Measurements from ENCODE around the gene DRICH1. TPM values are rescaled to one million over a fixed set of nuclear protein-coding genes. Genes with fewer than 3 reads are reported as not detected.
"Not testable (repeated sequence)": the region's sequence is repeated elsewhere in the genome, so short reads cannot be mapped to it uniquely, and the experiment has no call there.

Gene DRICH1
- total RNA-seq, 4 donors from 2014 or later, result 0.56 to 1.3 (median 0.72) TPM; not detected in 1

GRCh38 chr22:23673826-23674690, 41.9 kb upstream of the DRICH1 start:
- no peak for ATAC-seq (ENCODE audit: low FRiP score)
- no peak for DNase-seq (ENCODE audit: low spot score)
- TF ChIP-seq CTCF (IDR thresholded peaks at IDR 0.05), result no peak

GRCh38 chr22:23673050-23673620, 41.0 kb upstream of the DRICH1 start:
- ATAC-seq (ENCODE audit: low FRiP score) (no peak), DNase-seq (ENCODE audit: low spot score) (no peak)
- no peak for TF ChIP-seq CTCF (IDR thresholded peaks at IDR 0.05)

- DNase-seq (ENCODE audit: low spot score); ATAC-seq (ENCODE audit: low FRiP score): not testable (repeated sequence)
These were observed 40.4 kb upstream of the DRICH1 start for GRCh38 chr22:23672307-23673049.

- not testable (repeated sequence) for DNase-seq (ENCODE audit: low spot score); ATAC-seq (ENCODE audit: low FRiP score)
These were observed 39.3 kb upstream of the DRICH1 start for GRCh38 chr22:23671387-23671786.

- TF ChIP-seq CTCF (IDR thresholded peaks at IDR 0.05), result no peak
- ATAC-seq (ENCODE audit: low FRiP score) (no peak), DNase-seq (ENCODE audit: low spot score) (no peak)
These were observed 38.5 kb upstream of the DRICH1 start for GRCh38 chr22:23670378-23671295.

- not testable (repeated sequence) for DNase-seq (ENCODE audit: low spot score); ATAC-seq (ENCODE audit: low FRiP score)
These were observed 28.3 kb upstream of the DRICH1 start for GRCh38 chr22:23660381-23660780.

GRCh38 chr22:23657727-23658126, 25.6 kb upstream of the DRICH1 start:
- DNase-seq (ENCODE audit: low spot score), result no peak
- no peak for TF ChIP-seq CTCF (IDR thresholded peaks at IDR 0.05)
- no peak for ATAC-seq (ENCODE audit: low FRiP score)

Measured in omental fat pad (tissue), 4 donors.